GM18858 (cell line): ENCODE data around the gene INPP5J.
A peak's percentile ranks its signal among the peaks of the same experiment; 100 is the strongest.
"Not testable (repeated sequence)": the region's sequence is repeated elsewhere in the genome, so short reads cannot be mapped to it uniquely, and the experiment has no call there.

Experiments
- ATAC-seq: cut with Tn5 transposase; IDR thresholded peaks from one replicate; pipeline ENCODE4 v1.9.1; 2021; ENCODE audit not compliant: unreplicated experiment

Gene INPP5J

GRCh38 chr22:31100762-31101525, 21.8 kb upstream of the INPP5J start:
- ATAC-seq: no peak

GRCh38 chr22:31102441-31103081, 20.2 kb upstream of the INPP5J start:
- no peak for ATAC-seq

DNA sequence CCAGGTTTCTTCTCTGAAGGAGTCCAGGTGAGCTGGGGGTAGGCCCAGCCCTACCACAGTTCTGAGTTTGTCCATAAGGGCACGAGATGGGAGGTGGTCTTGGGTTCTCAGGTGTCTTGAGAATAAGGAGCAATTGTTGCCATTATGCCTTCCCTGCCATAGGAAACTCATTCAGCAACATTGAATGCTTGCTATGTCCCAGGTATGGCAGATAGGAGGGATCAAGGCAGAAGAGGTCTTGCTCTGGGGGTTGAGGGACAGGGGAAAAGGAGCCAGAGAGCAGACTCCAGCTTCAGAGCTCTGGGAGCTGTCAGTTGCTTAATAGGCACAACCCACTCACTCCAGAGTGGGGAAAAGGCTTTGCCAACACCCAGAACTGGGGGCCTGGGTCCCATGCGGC, 19.7 kb upstream of the INPP5J start:
- ATAC-seq: no peak

DNA sequence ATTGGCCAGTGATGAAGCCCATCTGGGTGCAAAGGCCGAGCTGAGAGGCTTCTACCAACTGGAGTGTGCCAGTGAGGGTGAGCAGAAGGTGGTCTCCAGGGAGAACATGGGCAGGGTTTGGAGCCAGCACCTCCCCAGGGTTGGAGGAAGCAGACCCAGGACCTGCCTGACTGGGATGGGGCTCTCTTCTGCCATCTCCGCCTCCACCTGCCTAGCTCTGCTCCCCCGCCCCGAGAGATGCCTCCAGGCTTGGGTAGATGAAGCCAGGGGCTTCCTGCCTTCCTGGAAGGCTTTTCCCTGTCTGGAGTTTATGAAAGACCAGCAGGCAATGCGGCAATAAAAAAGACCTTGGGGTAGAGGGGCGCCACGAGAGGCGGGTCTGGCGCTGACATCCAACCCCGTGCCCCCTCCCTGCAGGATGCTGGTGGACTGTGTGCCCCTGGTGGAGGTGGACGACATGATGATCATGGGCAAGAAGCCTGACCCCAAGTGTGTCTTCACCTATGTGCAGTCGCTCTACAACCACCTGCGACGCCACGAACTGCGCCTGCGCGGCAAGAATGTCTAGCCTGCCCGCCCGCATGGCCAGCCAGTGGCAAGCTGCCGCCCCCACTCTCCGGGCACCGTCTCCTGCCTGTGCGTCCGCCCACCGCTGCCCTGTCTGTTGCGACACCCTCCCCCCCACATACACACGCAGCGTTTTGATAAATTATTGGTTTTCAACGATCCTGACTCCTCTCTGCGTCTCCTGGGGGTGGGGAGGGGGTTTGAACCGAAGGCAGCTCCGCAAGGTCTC, 18.7 kb upstream of the INPP5J start:
- no peak for ATAC-seq

- ATAC-seq: no peak
Measured at GRCh38 chr22:31104869-31105268, 17.9 kb upstream of the INPP5J start.

DNA sequence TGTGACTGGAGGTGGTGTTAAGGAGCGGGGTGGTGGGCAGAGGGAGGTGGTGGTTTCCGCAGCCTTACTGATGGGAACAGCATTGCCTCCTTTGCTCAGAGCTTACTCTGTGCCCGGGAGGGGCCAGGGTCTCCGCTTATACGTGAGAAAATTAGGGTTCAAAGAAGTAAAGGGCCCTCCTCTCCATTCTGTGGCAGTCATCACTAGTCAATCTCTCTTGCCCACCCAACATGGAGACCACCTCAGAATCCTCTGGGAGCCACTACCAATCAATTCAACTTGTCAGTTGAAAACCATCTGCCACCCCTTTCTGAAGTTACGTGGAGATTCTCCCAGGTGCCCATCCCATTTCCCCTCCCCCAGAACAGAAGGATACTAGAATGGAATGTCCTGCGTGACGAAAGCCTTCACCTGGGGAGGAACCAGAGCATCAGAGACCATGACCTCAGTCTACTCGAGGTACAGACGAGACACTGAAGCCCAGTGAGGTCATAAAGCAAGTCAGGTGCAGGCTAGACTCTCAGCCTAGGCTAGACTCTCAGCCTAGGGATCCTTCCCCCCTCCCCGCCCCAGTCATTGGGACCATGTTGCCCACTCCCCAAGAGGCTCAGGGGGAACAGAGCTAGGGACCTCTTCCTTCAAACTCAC, 17.4 kb upstream of the INPP5J start:
- ATAC-seq: no peak

GRCh38 chr22:31106001-31106571, 16.7 kb upstream of the INPP5J start:
- ATAC-seq: no peak

DNA sequence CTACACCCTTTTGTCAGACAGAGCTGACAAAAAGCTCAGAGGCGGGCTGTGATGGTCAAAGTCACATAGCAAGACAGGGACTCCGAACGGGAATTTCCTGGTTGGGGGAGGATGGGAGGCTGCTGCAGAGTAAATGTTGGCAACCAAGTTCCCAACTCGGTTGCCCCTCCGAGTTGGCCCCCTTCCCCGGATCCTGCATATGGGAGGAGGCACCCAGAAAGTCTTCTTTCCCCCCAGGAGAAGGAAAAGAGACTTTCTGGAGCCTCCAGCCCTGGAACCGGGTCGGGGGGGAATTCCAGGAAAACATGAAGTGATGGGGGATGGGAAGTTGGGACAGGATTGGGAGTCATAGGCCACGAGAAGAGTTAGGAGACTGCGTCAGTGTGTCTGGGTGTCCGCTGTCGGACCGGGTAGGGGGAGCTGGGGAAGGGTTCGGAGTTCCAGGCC, 16.0 kb upstream of the INPP5J start:
- ATAC-seq: no peak

DNA sequence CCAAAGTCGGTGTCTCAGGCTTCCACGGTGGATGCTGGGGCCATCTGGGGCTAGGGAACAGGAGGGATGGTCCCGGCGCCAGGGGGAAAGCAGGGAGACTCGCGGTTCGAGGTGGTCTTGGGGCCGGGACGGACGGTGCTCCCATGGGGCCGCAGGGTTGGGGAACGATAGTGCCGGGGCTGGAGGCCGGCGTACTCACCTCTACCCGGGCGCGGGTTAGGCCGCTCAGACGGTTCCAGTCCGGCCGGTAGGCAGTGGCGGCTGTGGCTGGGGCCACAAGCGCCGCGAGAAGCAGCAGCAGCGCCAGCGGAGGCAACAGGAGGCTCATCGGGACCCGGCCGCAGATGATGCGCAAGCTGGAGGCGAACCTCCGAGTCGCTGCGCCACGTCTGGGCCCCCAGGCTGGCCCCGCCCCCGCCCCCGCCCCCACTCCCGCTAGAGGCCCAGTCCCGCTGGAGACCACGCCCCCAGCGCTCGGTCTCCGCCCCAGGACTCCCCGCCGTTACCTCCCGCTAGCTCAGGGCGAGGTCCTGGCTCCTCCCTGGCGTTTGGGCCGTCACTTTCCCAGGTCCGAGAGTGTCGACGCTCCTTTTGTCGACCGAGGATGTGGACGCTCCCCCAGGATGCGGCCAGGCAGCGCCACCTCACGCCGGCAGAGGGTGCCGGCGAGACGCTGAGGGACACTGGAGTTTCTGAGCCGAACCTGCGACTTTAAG, 15.4 kb upstream of the INPP5J start, which contains the start of gene SELENOM:
TSS of gene SELENOM (minus strand) at position 391 of the 716 bp plus-strand sequence. CDS start at position 328, 63 bp downstream.
- ATAC-seq: peak; percentile 47

DNA sequence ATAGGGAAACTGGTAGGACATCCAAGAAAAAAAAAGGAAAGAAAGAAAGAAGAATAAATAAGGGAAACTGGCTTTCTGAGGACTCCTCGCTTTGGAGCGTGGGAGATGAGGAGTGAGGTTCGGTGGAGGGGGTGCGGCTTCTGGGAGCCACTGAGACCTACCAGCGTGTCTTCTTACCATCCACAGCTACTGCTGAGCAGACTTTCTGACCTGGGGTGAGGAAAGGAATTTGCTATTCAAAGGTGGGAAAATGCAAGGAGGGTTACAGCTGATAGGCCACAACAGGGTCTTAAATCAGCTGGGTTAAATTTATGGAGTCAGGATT, 14.9 kb upstream of the INPP5J start:
- no peak for ATAC-seq

DNA sequence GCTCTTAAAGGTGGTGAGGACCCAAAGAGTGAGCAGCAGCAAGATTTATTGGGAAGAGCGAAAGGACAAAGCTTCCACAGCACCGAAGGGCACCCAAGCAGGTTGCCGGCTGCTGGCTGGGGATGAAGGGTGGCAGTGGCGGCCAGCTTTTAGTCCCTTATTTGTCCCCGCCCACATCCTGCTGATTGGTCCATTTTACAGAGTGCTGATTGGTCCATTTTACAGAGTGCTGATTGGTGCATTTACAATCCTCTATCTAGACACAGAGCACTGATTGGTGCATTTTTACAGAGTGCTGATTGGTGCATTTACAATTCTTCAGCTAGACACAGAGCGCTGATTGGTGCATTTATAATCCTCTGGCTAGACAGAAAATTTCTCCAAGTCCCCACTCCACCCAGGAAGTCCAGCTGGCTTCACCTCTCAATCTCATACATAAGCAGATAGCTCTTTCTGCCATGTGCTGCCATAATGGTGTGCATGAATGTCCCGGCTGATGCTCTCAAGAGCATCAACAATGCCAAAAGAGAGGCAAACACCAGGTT, 10.1 kb upstream of the INPP5J start:
- not testable (repeated sequence) for ATAC-seq

DNA sequence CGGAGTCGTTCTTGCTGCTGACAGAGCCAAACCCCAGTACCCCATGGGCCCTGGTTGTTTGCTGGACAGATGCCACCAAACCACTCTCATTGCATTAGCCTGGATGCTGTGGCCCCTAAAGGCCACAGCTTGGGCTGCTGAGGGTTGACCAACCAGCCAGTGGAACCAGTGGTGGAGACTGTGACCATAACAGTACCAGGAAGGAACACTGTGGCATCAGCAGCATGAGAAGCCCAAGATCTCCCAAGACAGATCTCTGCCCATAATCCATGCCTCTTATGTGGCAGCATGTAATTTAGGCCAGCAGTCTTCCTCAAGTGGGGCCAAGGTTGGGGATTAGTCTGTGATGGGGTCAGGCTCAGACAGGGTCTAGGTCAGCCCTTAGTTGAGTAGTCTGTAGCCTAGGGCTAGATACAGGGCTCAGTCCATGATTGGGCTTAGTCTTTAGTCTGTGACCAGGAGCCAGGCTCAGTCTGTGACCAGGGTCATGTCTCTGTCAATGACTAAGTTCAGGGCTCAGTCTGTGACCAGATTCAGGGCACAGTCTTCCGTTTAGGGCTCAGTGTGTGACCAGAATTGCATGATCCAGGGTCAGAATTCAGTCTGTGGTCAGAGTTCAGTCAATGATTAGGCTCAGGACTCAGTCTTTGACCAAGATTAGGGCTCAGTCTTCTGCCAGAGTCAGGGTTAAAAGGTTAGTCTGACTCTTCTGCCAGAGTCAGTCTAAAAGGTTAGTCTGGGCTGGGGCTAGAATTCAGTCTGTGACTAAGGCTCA, 4.5 kb upstream of the INPP5J start:
- no peak for ATAC-seq

GRCh38 chr22:31119026-31119717, 3.6 kb upstream of the INPP5J start:
- no peak for ATAC-seq

DNA sequence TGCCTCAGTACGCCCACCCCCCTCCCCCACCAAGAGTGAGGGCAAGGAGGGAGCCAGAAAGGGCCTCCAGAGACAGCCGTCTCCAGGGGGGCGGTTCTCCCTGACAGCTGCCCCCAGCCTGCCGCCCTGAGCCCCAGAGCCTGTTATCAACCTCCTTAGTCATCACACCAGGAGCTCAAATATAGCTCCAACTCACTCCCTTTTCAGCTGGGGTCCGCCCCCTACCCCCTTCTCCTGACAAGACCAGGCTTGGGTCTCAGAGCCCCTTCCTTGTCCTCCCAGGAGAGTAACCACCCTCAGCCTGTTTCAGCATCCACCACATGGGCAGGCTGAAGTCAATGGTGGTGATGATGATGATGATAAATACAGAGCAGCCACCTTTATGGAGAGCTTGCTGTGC, 2.5 kb upstream of the INPP5J start:
- no peak for ATAC-seq

DNA sequence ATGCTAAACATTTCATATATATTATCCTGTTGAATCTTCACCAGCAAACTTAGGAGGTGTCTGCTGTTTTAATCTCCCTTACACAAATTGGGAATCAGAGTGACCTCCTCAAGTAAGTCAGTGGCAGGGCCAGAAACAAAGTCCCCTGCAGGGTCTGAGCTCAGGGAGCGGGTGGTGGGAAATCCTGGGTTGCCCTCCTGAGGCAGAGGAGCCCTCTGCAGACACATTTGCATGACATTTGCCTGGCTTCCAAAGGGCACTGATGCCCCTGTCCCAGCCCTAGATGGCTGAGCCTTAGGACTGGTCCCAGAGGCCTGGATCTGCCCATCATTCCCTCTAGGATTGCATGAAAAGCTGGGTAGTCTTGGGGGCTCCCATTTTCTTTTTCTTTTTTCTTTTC, 2.1 kb upstream of the INPP5J start:
- ATAC-seq: no peak

DNA sequence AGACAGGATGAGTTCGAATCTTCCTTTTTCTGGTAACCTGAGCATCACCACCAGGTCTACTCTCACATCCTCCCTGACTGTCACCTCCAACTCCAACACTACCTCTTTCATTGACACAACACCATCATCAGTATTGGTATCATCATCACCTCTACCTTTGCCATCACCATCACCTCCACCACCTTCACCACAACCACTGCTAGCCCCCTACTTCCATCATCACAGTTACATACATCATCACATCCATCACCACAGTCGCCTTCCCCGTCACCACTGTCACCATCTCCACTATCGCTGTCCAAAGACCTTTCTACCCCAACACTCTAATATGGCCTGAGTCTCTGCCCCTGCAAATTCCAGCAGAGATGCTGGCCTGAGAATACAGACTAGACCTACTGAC, 1.4 kb upstream of the INPP5J start:
- no peak for ATAC-seq

- no peak for ATAC-seq
Measured at GRCh38 chr22:31122196-31122531, 602 bp upstream of the INPP5J start.

GRCh38 chr22:31123292-31123602, 481 bp downstream of the INPP5J start:
- ATAC-seq: no peak

- no peak for ATAC-seq
Measured at GRCh38 chr22:31124290-31124689, 1.5 kb downstream of the INPP5J start.
